Measurements from ENCODE around the gene EN2. TPM values are rescaled to one million over a fixed set of nuclear protein-coding genes. Genes with fewer than 3 reads are reported as not detected.

The EN2 gene
- total RNA-seq, 1 donor from 2014 or later: under 0.01 TPM

- DNase-seq: no peak
These were observed 29.0 kb downstream of the EN2 start for GRCh38 chr7:155486783-155487508.

GRCh38 chr7:155487509-155488482 is 29.9 kb downstream of the EN2 start:
- no peak for DNase-seq

- no peak for DNase-seq
These were observed 30.7 kb downstream of the EN2 start for GRCh38 chr7:155488483-155489127.

GRCh38 chr7:155489158-155489840 is 31.4 kb downstream of the EN2 start:
- no peak for DNase-seq

- DNase-seq: no peak
These were observed 32.1 kb downstream of the EN2 start for GRCh38 chr7:155489862-155490696.

- DNase-seq: peak; percentile 36
These were observed 33.0 kb downstream of the EN2 start for GRCh38 chr7:155490697-155491628.

GRCh38 chr7:155491812-155492211 is 33.9 kb downstream of the EN2 start:
- DNase-seq: no peak

- no peak for DNase-seq
These were observed 36.0 kb downstream of the EN2 start for GRCh38 chr7:155493744-155494538.

- no peak for DNase-seq
These were observed 36.6 kb downstream of the EN2 start for GRCh38 chr7:155494551-155494950.

- no peak for DNase-seq
These were observed 37.7 kb downstream of the EN2 start for GRCh38 chr7:155495440-155496248.

GRCh38 chr7:155496267-155497005 is 38.5 kb downstream of the EN2 start:
- DNase-seq: no peak

GRCh38 chr7:155497149-155497901 is 39.4 kb downstream of the EN2 start:
- DNase-seq: no peak

- DNase-seq: no peak
These were observed 47.5 kb downstream of the EN2 start for GRCh38 chr7:155505422-155505793.

GRCh38 chr7:155506854-155507337 is 49.0 kb downstream of the EN2 start:
- DNase-seq: peak; percentile 16

- no peak for DNase-seq
These were observed 49.6 kb downstream of the EN2 start for GRCh38 chr7:155507576-155507975.
